SK-N-SH (cell line): ENCODE data around the gene MBNL1.

Experiments used
- CTCF ChIP-seq: fragments of 200-600 bp; sonication (generic); IDR thresholded peaks from 2 replicates; pipeline ENCODE4 v1.6.1; 2017; ENCODE audit warnings: antibody characterized with exemption, mild to moderate bottlenecking, moderate library complexity
- EP300 ChIP-seq, 2 experiments: IDR thresholded peaks; 2 replicates each; pipeline versions ENCODE4 v1.4.0 to v1.6.1; 2012; ENCODE audit warnings: borderline replicate concordance in 1 of 2, low read depth in 1 of 2, low read length in 1 of 2
- EZH2phosphoT487 ChIP-seq: fragments of 200-600 bp; sonication (generic); IDR thresholded peaks from 2 replicates; pipeline ENCODE4 v1.6.1; 2017; ENCODE audit warnings: low read depth, mixed run types, mild to moderate bottlenecking, antibody characterized with exemption, moderate library complexity, borderline replicate concordance
- GABPA ChIP-seq: IDR thresholded peaks from 2 replicates; pipeline ENCODE4 v1.4.0; 2012; ENCODE audit warnings: low read depth, mild to moderate bottlenecking
- IRF3 ChIP-seq: fragments of 150-350 bp; IDR thresholded peaks from 2 replicates; pipeline ENCODE4 v1.6.1; 2016; ENCODE audit warnings: mild to moderate bottlenecking, low read depth, low read length
- JUND ChIP-seq: IDR thresholded peaks from 2 replicates; pipeline ENCODE4 v1.4.0; 2012
- MAX ChIP-seq: IDR thresholded peaks from 2 replicates; pipeline ENCODE4 v1.4.0; 2012; ENCODE audit warnings: low read depth
- MXI1 ChIP-seq: IDR thresholded peaks from 2 replicates; pipeline ENCODE4 v1.6.1; 2012; ENCODE audit warnings: mild to moderate bottlenecking, low read depth, low read length, improper control_type of control experiment
- POLR2AphosphoS5 ChIP-seq: IDR thresholded peaks from 2 replicates; pipeline ENCODE4 v1.6.1; 2012; ENCODE audit warnings: low read depth, low read length
- RXRA ChIP-seq: IDR thresholded peaks from 2 replicates; pipeline ENCODE4 v1.4.0; 2012; ENCODE audit warnings: low read depth, mild to moderate bottlenecking, borderline replicate concordance
- SMC3 ChIP-seq: IDR thresholded peaks from 2 replicates; pipeline ENCODE4 v1.6.1; 2012; ENCODE audit warnings: low read depth, low read length, improper control_type of control experiment
- TAF1 ChIP-seq: IDR thresholded peaks from 2 replicates; pipeline ENCODE4 v1.6.1; 2012; ENCODE audit warnings: low read depth, mild to moderate bottlenecking, low read length, moderate library complexity, borderline replicate concordance
- TCF12 ChIP-seq: IDR thresholded peaks from 2 replicates; pipeline ENCODE4 v1.4.0; 2012
- YY1 ChIP-seq: IDR thresholded peaks from 2 replicates; pipeline ENCODE4 v1.4.0; 2012; ENCODE audit warnings: low read depth, mild to moderate bottlenecking

- TF ChIP-seq CTCF (no peak), MXI1 (no peak), EZH2phosphoT487 (no peak), SMC3 (no peak), RXRA (no peak), MAX (no peak), YY1 (no peak), TCF12 (no peak), TAF1 (no peak), POLR2AphosphoS5 (no peak), JUND (no peak), GABPA (no peak), IRF3 (no peak), EP300 (IDR thresholded peaks at IDR 0.05; ENCODE audit: borderline replicate concordance in 1 of 2, low read depth in 1 of 2, low read length in 1 of 2) (no peak)
Measured at GRCh38 chr3:152405915-152406802, 137.4 kb downstream of the MBNL1 start.
